Stimulated activated CD8-positive, alpha-beta memory T cell treated with anti-CD3 and anti-CD28 coated beads, Interleukin-15, amount 100 ng/mL, for 4 hours (primary cell): ENCODE results near the gene SLC13A3.

Experiments
- DNase-seq, 2 donors: peaks; one replicate each; pipeline ENCODE4 v3.0.0-alpha.2; 2020; ENCODE audit warnings: low read depth in 2 of 2

SLC13A3 gene

GRCh38 chr20:46636514-46636913 lies 14.7 kb downstream of the SLC13A3 start:
- DNase-seq, result no peak

DNA sequence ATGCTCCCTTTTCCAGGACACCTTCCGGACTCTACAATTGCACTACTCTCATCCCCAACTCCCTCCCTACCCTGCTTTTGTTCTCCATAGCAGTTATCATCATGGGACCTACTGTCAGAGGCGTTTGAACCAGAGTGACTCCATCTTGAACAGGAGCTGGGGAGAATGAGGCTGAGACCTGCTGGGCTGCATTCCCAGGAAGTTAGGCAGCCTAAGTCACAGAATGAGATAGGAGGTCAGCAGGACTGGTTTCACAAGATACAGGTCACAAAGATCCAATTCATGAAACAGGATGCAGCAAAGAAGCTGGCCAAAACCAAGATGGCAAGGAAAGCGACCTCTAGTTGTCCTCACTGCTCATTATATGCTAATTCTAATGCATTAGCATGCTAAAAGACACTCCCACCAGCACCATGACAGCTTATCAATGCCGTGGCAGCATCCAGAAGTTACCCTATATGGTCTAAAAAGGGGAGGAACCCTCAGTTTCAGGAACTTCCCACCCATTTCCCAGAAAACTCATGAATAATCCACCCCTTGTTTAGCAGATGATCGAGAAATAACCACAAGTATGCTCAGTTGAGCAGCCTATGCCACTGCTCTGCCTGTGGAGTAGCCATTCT lies 15.6 kb downstream of the SLC13A3 start:
- DNase-seq, result no peak

DNA sequence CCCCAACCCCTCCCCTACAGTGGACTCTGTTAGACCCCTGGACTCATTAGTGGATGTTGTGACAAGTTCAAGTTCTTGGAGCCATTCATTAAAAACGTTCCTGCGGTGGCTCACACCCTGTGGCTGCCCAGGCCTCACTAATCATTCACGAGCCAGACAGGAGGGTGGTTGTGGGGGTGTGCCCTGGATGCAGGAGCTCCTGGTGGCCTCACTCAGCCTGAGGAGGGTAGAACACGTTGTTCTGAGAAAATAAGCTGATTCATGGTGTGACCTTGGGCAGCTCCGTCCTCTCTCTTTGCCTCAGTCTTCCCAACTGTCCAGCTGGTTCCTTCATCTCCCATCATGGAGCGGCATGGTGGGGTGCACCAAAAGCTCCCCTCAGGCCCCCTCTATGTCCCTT lies 16.7 kb downstream of the SLC13A3 start:
- no peak for DNase-seq

- DNase-seq, result no peak
These were observed 19.3 kb downstream of the SLC13A3 start for GRCh38 chr20:46631874-46632446.

- DNase-seq, result no peak
These were observed 19.9 kb downstream of the SLC13A3 start for GRCh38 chr20:46631212-46631869.

DNA sequence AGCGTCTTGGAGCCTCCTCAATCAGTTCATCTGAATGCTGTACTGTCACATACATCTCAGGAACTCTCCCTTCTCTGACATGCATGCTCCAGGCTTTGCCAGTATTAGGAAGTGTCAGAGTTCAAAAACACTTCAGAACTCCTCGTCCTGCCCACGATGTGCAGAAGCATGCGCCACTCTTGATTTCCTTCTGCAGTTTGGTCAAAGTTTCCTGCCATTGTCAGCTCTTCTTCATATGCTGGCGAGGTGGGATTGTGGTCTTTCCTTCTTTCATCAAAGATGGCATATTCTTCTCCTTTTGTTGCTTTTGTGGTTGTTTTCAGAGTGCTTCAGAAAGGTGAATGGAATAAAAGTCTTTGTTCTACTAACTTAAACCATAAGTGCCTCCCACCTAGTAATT lies 21.0 kb downstream of the SLC13A3 start:
- no peak for DNase-seq

GRCh38 chr20:46629341-46629740 lies 21.9 kb downstream of the SLC13A3 start:
- DNase-seq, result no peak

DNA sequence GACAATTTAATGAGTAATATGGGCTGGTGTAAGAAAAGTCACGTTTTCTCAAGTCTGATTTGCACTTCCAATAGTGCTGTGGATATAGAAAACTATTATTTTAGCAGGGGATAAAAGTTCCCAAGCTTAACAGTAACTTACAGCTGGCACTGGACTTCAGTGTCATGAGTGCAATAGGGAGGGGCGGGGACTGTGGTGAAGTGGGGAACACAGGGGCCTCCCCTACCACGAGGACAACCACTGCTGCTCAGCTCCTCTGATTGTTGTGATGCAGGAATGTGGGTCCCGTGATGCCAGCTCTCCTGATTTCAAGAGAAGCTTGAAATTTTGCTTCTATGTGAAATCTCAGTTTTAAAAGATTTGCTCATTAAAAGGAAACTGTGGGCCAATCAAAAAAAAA lies 24.0 kb downstream of the SLC13A3 start:
- no peak for DNase-seq

DNA sequence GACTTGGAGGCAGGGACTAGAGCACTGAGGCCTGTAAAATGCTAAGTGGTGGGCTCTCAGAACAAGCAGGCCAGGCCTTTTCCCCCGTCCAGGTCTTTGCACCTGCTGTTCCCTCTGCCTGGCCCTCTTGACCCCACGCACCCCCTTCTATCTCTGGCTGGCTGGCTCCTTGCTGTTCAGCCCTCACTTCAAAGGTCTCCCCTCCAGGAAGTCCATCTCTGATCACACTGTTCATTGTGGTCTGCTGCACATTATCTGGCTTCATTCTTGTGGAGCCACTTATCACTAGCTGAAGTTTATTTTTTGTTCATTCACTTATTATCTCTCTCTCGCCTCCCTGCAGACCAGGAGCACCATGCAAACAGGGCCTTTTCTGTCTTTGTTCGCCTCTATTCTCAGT lies 24.5 kb downstream of the SLC13A3 start:
- no peak for DNase-seq

DNA sequence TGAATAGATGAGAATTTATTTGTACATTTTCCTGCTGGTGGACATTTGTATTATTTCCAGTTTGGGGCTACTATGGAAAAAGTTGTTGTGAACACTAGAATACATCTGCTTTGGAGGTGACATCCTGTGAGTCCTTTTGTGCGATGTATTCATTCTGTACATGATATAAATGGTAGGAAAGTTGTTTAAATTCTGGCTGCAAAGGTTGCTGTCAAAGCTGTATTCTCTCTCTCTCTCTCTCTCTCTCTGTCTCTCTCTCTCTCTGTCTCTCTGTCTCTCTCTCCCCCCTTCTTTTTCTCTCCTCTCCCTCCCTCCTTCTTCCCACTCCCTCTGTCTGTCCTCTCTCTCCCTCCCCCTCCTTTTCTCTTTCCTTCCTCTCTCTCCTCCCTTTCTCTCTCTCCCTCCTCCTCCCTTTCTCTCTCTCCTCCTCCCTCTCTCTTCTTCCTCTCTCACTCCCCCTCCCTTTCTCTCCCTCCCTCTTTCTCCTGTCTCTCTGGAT lies 25.3 kb downstream of the SLC13A3 start:
- DNase-seq, result no peak

DNA sequence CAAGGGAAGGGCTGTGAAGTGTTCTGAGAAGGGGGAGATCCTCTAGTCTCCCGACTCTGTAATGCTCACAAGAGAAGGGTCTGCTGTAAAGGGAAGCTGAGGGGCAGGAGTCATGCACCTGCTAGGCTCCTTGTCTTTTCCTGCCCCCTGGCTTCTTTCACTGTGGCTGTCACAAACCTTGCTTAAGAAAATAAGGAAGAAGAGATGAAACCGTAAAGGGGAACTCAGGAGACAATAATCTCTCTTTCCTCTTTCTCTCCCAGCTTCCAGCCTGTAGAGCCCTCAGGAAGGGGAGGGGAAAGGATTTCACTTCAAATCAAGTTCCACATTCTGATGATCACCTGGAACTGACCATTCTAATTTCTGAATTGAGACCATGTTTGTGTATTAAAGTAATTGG lies 26.3 kb downstream of the SLC13A3 start:
- DNase-seq, result no peak

- DNase-seq, result no peak
These were observed 29.1 kb downstream of the SLC13A3 start for GRCh38 chr20:46622165-46622564.

GRCh38 chr20:46621492-46621891 lies 29.8 kb downstream of the SLC13A3 start:
- no peak for DNase-seq

DNA sequence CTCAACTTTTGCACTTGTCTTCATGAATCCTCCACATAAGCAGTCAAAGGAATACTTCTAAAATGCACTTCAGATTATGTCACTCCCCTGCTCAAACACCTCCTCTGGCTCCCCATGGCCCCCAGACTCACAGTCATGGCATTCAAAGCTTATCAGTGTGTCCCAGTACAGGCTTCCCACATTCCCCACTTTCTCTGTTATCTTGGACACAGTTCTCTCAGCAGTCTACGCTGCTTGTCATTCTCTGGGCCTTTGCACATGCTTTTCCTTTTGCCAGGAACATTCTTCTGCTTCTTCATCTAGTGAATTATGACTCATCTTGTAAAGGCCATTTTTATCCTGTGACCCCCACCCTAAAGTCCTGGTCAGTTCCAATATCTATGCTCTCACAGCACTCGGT lies 31.8 kb downstream of the SLC13A3 start:
- DNase-seq, result no peak

GRCh38 chr20:46618316-46619100 lies 32.8 kb downstream of the SLC13A3 start:
- no peak for DNase-seq

GRCh38 chr20:46614503-46614902 lies 36.8 kb downstream of the SLC13A3 start:
- DNase-seq, result no peak

GRCh38 chr20:46610145-46610544 lies 41.1 kb downstream of the SLC13A3 start:
- no peak for DNase-seq

GRCh38 chr20:46609043-46609442 lies 42.2 kb downstream of the SLC13A3 start:
- no peak for DNase-seq

DNA sequence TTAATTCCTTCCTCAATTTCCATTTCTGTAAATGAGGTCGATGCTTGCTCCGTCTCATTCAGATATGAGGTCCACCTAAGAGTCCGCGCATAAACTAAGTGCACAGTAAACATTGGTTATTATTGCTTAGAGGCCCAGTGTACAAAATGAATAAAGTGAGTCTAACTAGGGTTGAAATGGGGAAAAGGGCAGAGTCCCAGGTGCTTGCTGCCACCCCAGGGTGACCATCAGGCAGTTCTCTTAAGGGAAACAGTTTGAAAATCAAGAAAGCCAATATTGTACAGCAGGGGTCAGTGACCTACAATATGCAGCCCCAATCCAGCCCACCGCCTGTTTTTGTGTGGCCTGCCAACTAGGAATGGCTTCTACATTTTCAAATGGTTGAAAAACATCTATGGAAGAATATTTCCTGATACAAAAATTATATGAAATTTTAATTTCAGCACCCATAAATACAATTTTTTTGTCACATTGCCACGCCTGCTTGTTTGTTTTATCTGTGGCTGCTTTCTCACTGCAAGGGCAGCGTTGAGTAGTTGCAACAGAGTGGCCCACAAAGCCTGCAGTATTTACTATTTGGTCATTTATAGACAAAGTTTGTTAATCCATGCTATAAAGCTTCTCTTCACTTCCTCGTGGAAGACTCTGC lies 43.3 kb downstream of the SLC13A3 start:
- DNase-seq, result no peak

GRCh38 chr20:46607191-46607848 lies 43.9 kb downstream of the SLC13A3 start:
- DNase-seq, result no peak

DNA sequence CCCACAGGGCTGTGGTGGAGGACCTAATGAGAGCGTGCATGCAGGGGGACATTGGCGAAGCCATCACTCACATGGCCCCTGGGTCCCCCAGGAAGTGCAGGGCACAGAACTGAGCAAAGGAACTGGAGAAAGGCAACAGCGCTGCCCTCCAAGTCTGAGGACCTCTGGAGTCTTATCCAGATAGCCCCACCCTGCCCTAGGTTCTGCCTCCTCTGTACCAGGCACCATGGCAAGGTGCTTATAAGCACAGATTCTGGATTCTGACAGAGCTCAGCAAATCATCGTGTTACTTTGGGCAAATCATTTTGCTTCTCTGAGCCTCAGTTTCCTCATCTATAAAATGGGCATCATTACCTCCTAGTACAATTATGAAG lies 44.5 kb downstream of the SLC13A3 start:
- DNase-seq, result no peak
